Measurements from ENCODE around the gene ILDR1.

Gene ILDR1

DNA sequence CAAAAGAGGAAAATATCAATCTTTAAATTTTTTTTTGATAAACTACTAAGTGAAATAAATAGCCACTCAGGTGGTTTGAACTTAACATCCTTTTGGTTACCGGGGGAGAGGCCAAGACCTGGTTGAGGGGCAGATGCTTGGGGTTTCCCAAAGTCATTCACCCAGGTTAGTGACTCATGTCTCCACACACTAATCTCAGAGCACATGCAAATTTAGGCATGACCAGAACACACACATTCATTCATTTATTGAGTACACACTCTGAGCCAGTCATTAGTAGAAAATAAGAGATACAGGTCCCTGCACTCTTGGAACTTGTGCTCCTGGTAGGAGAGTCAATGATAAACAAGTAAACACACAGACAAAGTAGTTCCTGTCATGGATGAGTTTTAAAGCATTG lies 7.3 kb downstream of the ILDR1 start:
- no peak for DNase-seq

DNA sequence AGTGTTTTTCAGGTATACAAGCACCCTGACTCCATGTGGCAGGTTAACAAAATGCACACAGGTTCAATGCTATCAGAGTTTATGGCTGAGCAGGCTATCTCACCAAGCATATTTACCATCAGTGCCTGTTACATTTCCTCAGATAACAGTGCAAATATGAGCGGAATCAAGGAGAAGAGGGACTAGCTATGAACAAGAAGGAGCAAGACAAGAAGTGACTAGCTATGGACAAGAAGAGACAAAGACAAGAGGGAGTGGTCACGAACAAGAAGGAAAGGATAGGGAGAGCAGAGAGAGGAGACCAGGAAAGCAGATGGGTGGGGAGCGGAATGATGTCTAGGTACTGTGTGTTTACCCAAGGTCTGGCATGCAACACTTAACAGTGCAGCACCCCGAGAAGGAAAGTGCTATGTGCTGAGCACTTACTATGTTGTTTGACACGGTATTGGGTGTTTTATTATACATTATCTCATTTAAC lies 8.6 kb downstream of the ILDR1 start:
- DNase-seq: no peak

DNA sequence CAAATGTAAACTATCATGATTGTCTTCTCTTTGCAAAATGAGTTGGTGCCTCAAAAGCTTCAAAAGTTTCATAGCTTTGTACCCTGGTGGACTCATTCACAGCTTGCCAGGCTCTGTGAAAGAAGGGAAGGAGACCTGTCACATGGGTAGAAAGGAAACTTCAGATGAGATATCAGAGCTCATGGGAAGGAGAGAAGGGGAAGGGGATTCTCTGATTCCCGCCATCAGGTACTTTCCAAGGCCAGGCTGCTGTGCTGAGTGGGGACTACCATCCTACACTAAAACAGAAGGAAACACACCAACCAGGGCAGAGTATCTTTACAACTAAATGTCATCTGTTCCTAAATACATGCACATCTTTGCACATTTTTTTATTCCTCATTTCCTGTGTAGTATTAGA lies 9.2 kb downstream of the ILDR1 start:
- no peak for DNase-seq

DNA sequence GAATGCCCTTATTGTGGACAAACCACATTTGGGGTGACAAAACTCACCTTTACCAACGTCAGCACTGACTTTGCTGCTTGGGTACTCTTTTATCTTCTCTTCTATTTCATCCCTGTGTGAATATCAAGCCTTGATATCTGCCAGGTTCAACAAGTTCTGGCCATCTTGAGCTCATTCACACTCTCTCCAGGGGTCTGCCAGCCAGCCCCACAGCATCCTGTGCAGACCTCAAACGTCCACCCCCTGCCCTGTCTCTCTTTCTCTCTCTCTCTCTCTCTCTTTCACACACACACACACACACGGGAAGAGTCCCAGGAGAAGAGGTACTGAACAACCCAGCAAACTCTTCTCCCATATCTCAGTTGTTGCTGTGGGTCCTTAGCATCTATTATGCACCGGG lies 10.7 kb downstream of the ILDR1 start:
- DNase-seq: no peak

DNA sequence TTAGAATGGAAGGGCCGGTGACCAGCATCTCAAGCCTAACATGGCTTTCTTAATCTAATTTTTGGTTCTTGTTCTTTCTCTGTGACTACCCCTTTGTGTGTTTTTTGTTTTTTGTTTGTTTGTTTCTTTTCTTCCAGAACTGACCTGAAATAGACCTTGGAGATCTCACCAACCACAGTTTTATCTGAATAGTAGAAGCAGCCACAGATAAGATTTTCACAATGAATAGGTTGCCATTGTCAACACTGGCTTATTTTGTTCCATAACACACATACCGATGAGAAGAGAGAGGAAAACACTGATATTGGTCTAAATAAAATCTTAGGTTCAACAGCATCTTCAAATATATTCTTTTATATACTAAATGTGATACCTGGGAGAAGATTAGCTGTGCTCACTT lies 11.5 kb downstream of the ILDR1 start:
- DNase-seq: no peak

DNA sequence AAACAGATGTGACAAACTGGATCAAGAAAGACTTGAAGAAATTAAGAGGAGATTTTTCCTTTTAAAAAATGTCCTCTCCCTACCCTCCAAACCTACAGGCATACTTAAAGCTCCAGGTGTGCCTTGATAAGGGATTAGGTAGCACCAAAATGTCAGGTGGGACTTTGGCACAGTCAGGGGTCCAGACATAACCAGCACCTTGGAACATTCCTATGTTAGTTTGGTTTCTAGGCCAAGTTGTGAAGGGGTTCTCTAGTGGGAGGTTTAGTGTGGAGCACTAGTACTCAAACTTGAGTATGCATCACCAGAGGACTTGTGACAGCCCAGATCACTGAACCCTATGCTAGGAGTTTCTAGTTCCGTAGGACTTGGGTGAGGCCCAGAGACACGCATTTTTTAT lies 13.9 kb downstream of the ILDR1 start:
- no peak for DNase-seq

DNA sequence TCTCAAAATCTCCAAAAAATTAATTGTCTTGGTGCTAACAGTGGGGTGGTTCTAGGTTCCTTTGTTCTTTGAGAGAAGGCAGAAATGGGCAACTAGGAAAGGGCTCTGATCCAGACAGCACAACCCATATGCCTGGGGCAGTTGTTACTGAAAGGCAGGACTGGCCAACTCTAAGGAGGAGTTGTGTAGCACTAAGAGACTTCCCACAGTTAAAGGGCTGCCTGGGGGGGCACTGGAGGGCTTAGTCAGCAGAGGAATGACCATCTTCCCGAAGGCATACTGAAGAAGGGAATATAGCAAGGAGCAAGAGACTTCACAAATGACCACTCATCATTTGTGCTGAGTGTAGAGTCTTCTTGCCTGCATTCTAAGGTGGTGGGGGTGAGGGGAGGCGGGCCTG lies 15.8 kb downstream of the ILDR1 start:
- DNase-seq: no peak

DNA sequence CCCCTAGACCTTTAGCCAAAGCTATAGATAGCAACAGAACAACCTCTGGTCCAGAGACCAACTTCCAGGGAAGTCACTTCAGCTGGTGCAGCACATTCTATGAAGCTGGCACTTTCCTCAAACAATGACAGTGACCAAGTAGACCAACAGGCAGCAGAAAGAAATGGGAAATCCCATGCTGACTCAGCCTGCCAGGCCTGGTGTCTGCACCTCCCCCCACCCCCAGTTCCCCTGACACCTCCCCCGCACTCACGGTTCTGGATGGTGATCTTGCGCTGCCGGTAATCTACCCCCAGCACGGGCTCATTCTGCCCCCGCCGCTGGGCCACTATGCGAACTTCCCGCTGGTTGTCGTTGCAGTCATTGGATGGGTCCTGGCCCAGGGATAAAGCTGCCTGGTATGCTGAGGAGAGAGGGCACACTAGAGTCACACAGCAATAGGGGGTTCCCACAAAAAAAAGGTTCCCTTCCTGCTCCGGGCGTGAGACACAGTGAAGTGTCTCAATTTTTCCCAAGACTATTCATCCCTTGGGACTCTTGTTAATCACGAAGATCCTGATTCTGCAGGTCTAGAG lies 17.0 kb downstream of the ILDR1 start:
- DNase-seq: no peak

DNA sequence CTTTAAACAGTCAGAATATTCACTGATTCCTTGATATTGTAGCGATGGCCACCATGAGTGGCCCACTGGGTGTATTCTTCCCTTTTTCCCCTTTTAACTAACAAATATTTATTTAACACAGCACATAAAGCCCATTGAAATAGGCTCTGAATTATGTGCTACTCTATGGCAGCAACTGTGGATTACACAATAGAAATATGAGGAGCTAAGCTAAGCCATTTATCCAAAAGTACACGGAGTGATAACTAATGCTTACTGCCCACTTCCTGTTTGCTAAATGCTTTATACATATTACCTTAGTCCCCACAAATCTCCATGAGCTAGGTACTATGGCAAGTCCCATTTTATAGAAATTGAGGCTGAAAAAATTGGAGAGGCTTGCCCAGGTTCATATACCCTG lies 17.9 kb downstream of the ILDR1 start:
- DNase-seq: no peak

DNA sequence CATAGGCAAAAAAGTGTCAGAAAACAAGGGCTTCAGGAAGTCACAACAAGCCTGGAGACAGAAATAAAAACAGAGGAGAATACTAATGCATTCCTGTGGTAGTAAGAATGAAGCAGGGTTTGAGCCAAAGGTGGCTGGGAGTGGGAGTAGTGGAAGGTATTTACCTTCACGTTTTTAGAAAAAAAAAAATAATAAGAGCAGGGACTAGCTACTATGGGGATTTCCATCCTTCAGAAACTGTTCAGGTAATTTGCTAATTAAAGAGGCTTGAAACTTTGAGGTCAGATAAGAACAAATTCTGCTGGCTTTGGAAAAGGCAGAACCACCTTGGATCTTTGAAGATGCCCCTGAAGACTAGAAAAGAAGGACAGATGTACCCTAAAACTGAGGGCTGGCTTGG lies 18.4 kb downstream of the ILDR1 start:
- DNase-seq: no peak

DNA sequence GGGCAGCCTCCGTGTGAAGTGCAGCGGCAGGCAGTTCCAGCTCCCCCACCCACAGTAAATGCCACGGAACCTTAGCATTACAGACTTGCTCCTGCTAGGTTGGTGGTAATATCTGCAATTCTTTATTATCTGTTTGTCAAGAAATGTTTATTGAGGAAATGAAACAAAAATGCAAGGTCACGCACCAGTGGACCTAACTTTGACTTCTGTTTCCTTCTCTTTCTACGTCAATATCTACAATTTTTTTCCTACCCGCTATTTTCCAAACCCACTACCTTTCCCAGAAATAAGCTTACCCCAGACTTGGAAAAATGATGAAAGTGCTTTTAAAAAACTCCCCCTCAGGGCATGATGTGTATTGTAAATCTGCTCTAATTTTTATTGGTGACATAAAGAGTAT lies 18.9 kb downstream of the ILDR1 start:
- DNase-seq: no peak

DNA sequence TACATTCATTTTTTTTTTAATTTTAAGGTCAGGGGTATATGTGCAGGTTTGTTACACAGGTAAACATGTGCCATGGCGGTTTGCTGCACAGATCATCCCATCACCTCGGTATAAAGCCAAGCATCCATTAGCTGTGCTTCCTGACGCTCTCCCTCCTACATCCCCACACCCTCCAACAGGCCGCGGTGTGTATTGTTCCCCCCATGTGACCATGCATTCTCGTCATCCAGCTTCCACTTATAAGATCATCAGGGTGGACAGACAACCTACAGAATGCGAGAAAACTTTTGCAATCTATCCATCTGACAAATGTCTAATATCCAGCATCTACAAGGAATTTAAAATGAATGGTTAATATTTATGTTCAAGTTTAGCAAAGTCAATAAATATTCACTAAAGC lies 19.4 kb downstream of the ILDR1 start:
- no peak for DNase-seq

DNA sequence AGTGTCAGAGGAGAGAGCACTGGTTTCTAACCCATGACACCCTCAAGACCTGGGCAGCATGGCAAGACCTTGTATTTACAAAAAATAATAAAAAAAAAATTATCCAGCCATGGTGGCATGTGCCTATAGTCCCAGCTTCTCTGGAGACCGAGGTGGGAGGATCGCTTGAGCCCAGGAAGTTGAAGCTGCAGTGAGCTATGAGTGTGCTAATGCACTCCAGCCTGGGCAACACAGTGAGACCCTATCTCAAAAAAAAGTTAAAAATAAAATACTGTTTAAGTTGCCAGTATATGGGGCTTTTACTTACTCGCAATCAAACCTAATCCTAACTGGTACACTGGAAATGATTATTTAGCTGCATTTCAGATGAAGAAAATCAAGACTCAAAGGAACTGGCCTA lies 20.2 kb downstream of the ILDR1 start:
- DNase-seq: no peak

DNA sequence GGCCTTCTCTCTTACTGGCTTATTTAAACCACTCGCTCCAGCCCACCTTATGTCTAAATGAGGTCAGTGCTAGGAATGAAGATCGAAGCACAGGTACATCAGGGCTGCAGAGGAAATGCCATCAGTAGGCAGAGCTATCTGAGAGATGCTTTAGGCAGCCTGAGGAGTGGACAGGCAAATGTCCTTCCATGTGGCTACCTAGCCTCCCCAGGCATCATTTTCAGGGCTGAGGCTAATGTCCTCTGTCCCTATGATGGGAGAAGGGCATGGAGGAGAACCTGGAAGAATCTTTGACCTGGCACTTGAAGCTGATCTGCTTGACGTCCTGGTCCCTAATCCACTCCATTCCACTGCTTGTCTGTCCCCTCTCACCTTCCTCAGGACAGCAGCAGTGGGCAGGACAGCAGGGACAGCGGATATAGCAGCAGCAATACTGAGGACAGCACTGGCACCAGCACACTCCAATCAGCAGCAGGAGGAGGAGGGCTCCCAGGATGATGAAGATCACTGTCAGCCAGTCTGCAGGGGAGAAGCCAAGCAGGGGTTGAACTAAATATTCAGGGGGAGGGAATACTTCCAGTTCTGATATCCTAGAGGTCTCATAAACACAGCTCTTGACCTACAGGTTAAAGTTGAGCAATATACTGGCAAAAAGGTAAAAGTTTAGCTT lies 21.0 kb downstream of the ILDR1 start:
- DNase-seq: no peak

DNA sequence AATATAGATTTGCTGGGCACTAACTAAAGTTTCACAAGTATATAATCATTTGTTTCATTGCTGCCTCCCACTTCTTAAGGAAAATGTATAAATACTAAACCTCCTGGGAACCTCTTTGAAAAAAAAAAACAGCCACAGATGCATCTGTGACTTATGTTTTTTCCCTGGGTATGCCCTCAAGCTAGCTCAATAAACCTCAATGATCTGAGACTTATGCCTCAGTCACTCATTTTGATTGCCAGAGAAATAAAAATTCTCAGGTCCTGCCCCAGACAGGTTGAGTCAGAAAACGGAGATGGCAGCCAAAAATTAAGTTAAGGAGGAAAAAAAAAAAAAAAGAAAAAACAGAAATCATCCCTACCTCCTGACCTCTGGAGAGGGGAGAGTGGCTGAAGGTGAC lies 22.1 kb downstream of the ILDR1 start:
- DNase-seq: no peak

DNA sequence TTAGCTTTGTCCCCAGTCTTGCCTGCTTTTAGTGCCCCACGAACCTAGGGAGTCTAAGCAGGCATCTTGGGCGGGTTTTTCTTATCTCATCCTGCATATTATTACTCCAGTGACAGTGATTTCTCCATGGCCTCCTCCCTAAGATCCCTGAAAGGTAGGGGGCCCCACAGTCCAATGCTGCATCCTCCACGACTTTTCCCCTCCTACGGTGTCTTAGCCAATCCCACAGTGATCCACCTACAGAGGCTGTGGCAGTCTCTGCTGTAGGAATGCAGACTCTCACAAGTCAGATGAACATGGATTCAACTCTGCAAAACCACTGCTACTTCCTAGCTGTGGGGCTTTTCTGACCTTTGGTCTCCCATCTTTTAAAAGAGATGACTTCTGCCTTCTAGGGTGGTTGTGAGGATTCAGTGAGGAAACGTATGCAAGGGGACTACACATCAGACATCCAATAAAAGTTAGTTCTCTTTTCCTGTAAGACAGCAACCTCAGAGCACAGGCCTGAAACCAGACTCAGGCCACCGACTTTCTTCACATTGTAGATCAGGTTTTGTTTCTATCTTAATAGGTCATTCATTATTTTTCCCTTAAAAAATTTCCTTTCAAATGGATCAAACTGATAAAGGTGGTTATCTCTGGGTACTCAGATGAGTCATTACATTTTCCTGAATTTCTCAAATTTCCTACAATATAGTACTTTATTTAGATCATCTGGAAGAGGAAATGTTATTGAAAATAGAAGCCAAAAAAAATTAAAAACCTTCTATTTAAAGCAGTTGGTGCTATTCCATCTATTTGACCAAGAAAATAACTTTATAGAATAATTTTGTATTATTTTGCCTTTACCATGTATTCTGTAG lies 23.2 kb downstream of the ILDR1 start:
- DNase-seq: no peak

DNA sequence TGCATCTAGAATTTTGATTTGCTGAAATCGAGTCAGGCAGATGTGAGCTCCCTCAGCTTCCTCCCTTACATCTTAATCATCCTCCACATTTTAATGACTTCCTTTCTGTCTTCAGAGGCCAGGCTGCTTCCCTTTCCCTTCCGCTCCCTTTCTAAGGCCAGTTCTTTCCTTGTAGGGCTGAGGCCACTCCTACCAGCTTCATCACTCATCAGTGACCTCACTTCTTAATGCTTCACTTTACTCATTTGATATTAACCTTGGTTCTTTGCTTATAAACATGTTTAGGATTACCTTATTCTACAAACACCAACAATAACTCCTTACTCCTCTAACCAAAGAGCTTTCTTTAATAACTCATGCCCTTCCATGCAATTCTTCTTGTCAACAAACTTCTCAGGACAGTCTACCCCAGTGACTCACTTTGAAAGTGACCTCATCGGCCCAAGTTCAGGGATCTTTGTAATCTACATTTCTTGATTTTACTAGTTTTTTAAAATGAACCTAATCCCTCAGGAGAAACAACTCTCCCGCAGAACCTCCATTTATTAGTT lies 23.9 kb downstream of the ILDR1 start:
- no peak for DNase-seq

DNA sequence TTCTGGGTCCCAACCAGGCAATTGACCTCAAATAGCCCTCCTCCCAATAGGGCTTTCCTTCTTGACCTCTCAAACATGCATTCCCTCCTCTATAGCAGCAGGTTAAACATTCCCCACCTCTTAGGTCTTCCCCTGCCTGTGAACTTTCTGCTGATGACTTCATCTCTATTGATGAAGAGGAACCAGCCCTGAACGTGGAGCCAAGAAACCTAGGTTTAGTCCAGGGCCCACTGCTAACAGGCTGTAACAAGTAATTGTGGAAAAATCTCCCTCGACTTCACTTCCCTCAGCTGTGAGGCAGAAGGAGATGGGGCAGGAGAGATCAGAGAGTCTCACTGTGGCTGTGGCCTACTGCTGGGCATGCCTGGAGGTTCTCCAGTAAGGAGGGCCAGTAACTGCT lies 24.7 kb downstream of the ILDR1 start:
- DNase-seq: no peak

DNA sequence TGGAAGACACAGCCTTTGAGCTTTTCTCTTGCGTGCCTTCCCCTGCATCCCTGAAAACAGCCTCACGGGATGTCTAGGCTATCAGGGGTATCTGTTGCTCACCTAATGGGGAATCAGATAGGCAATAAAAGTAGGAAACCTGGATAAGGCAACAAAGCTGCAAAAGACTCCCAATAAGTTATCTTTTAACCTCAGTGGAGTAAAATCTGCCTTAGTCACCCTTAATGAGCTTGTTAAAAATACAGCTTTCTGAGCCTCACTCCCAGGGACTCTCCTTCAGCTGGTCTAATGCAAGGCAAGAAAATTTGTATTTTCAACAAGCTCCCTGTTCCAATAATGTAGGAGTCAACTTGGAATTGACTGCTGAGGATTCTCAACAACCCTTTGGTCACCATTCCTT lies 25.6 kb downstream of the ILDR1 start:
- no peak for DNase-seq

DNA sequence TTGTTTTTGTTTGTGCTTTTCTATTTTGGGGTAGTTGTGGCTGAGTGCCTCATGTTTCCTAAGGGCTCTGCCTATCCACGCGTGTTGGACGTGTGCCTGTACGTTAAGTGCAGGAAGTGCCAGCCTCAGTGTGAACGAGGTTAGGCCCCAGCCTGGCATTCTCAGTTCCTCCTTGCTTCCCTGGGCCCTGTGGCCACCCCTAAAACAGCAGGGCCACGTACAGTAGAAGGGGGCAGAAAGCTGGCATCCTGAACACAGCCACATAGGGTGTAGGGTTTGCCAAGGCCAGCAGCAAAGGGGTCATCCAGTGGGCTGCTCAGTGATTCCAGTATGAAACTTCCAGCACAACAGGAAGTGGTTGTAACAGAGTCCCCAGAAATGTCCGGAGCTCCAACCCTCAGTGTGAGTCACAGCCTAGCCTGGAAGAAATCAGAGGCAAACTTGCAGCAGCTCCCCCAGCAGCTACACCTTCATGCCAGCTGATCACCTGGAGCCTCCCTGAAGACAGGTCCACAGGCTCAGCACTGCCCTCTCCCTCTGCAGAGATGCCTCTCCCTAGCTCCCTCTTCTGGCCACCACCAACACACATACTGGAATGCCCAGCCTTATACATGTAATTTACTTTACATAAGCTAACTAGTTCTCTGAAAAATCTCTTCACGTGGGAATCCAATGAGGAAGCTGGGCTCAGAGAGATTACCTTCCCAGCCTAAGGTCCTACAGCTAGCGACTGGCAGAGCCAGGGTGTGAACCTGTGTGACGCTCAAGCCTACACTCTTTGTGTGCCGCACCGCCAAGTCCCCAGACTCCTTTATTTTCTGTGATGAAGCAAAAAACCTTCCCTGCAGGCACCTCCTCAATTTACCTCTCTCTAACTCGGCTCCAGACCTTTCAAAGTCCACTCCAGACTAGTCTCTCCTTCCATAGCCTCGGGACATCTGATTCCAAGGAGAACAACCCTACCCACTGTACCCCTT lies 26.6 kb downstream of the ILDR1 start:
- DNase-seq: no peak

DNA sequence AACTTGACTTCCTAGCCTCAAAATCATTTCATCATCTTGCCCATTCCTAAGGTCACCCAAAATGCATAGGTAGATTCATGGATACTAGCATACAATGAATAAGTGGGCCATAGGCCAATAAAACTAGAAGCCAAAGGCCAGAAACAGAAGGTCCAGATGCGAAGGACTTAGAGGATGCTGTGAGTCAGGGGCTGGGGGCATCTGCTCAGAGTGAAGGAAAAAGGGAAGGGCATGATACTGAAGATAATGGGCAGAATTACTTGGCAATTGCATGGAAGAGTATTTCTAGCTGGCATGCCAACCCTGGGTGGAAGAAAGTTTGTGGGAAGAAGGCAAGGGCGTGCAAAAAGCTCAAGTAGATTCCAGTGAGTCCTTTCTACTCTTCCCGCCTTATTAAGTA lies 27.5 kb downstream of the ILDR1 start:
- DNase-seq: no peak
